HG03139 (cell line): ENCODE data around the gene UQCRQ.

Experiments used
- ATAC-seq: cut with Tn5 transposase; IDR thresholded peaks from one replicate; pipeline ENCODE4 v1.9.1; 2021; ENCODE audit not compliant: unreplicated experiment

Gene UQCRQ

GRCh38 chr5:132907161-132907560, 40.7 kb downstream of the UQCRQ start:
- ATAC-seq = no peak

- ATAC-seq = no peak
These were observed 43.3 kb downstream of the UQCRQ start for GRCh38 chr5:132909702-132910101.

DNA sequence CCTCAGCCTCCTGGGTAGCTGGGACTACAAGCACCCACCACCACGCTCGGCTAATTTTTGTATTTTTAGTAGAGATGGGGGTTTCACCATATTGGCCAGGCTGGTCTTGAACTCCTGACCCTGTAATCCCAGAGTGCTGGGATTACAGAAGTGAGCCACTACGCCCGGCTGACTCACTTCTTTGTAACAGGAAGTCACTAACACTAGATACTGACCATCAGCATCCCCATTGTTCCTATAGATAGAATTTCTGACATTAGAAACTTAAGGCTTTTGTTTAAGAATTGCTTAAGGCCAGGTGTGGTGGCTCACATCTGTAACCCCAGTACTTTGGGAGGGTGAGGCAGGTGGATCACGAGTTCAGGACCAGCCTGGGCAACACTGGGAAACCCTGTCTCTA, 49.2 kb downstream of the UQCRQ start:
- no peak for ATAC-seq

DNA sequence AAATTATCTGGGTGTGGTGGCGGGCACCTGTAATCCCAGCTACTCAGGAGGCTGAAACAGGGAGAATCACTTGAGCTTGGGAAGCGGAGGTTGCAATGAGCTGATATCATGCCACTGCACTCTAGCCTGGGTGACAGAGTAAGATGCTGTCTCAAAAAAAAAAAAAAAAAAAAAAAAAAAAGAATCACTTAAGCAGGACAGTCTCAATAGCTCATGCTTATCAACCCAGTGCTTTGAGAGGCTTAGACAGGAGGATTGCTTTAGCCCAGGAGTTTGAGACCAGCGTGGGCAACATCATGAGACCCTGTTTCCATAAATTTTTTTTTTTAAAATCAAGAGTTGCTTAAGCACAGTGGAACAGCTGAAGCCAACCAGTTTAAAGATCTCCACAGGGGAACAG, 49.6 kb downstream of the UQCRQ start:
- ATAC-seq = no peak
